Ectodermal cell (in vitro differentiated cells): ENCODE results near the gene MARCKS. TPM values are rescaled to one million over a fixed set of nuclear protein-coding genes. Genes with fewer than 3 reads are reported as not detected.
A peak's percentile ranks its signal among the peaks of the same experiment; 100 is the strongest.

Source experiments
- H3K27ac ChIP-seq: 2 replicates; pipeline ENCODE4 v1.7.0; 2013; ENCODE audit warnings: mild to moderate bottlenecking, low read depth, low read length; ENCODE audit not compliant: insufficient read depth, poor library complexity, severe bottlenecking
- H3K27me3 ChIP-seq: 2 replicates; pipeline ENCODE4 v1.7.0; 2013; ENCODE audit warnings: mild to moderate bottlenecking, low read length; ENCODE audit not compliant: insufficient read depth, control insufficient read depth, poor library complexity, severe bottlenecking
- H3K36me3 ChIP-seq: one replicate; pipeline ENCODE4 v1.7.0; 2013; ENCODE audit warnings: low read length; ENCODE audit not compliant: control insufficient read depth, insufficient read depth
- H3K4me1 ChIP-seq: one replicate; pipeline ENCODE4 v1.7.0; 2013; ENCODE audit warnings: low read length; ENCODE audit not compliant: control insufficient read depth, insufficient read depth
- H3K4me3 ChIP-seq: 2 replicates; pipeline ENCODE4 v1.7.0; 2013; ENCODE audit warnings: low read depth, low read length, control low read depth; ENCODE audit not compliant: insufficient read depth
- H3K9me3 ChIP-seq: 2 replicates; pipeline ENCODE4 v1.7.0; 2013; ENCODE audit warnings: mild to moderate bottlenecking, low read length, moderate library complexity; ENCODE audit not compliant: control insufficient read depth
- WGBS, 2 experiments: methylation state at CpG; one replicate each; pipeline ENCODE4 v1.1.7; 2013; ENCODE audit warnings: missing lambda C conversion rate in 2 of 2; 5-methylcytosine and 5-hydroxymethylcytosine counted together
- polyA plus RNA-seq, 4 experiments: library from polyadenylated mRNA; stranded (reverse); fragments of 50-300 nt; gene quantifications; one replicate each; pipeline ENCODE4 v1.2.3, GENCODE V29; 2013

MARCKS gene, protein sequence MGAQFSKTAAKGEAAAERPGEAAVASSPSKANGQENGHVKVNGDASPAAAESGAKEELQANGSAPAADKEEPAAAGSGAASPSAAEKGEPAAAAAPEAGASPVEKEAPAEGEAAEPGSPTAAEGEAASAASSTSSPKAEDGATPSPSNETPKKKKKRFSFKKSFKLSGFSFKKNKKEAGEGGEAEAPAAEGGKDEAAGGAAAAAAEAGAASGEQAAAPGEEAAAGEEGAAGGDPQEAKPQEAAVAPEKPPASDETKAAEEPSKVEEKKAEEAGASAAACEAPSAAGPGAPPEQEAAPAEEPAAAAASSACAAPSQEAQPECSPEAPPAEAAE
- 205 TPM for polyA plus RNA-seq (2013, experiment 1 of 4)
- polyA plus RNA-seq (2013, experiment 2 of 4), result 199 TPM
- polyA plus RNA-seq (2013, experiment 3 of 4), result 147 TPM
- polyA plus RNA-seq (2013, experiment 4 of 4), result 156 TPM

- peak within 1 kb of the TSS; percentile 99 for H3K4me3 ChIP-seq
- no peaks in the 10 kb centered on the region for H3K9me3 ChIP-seq
- peaks cover 7% of the 10 kb centered on the region for H3K27me3 ChIP-seq
- WGBS, 2 experiments, result 0% methylated on average over 46 to 49 of the region's 49 CpGs
- H3K36me3 ChIP-seq, result no peaks in the 10 kb centered on the region
- H3K4me1 ChIP-seq, result no peaks in the 10 kb centered on the region
- H3K27ac ChIP-seq, result peak within 1 kb of the TSS; percentile 98
Measured at GRCh38 chr6:113856625-113857555, at the start of gene MARCKS. TSS of gene MARCKS (plus strand) at chr6:113857345. CDS start at chr6:113857746, 401 bp downstream.

GRCh38 chr6:113809826-113810225 is 47.3 kb upstream of the MARCKS start:
- WGBS, 2 experiments, result 95% methylated on average over 5 of the region's 5 CpGs
- Histone ChIP-seq H3K4me3 (no peak overlapping the region), H3K36me3 (no peaks in the 10 kb centered on the region), H3K9me3 (no peaks in the 10 kb centered on the region), H3K27ac (no peak overlapping the region), H3K27me3 (no peaks in the 10 kb centered on the region), H3K4me1 (no peaks in the 10 kb centered on the region)

- Histone ChIP-seq H3K27ac (no peak overlapping the region), H3K36me3 (no peaks in the 10 kb centered on the region), H3K4me3 (no peak overlapping the region), H3K9me3 (no peaks in the 10 kb centered on the region), H3K27me3 (no peaks in the 10 kb centered on the region), H3K4me1 (no peaks in the 10 kb centered on the region)
- WGBS, 2 experiments, result 100% methylated on average over 3 of the region's 3 CpGs
Measured at GRCh38 chr6:113813142-113813541, 44.0 kb upstream of the MARCKS start.

- Histone ChIP-seq H3K27me3 (no peaks in the 10 kb centered on the region), H3K4me1 (no peaks in the 10 kb centered on the region), H3K4me3 (no peak overlapping the region), H3K9me3 (no peaks in the 10 kb centered on the region), H3K27ac (no peak overlapping the region), H3K36me3 (no peaks in the 10 kb centered on the region)
- WGBS, 2 experiments, result 100% methylated on average over 1 of the region's 1 CpG
Measured at GRCh38 chr6:113818578-113818977, 38.6 kb upstream of the MARCKS start.

DNA sequence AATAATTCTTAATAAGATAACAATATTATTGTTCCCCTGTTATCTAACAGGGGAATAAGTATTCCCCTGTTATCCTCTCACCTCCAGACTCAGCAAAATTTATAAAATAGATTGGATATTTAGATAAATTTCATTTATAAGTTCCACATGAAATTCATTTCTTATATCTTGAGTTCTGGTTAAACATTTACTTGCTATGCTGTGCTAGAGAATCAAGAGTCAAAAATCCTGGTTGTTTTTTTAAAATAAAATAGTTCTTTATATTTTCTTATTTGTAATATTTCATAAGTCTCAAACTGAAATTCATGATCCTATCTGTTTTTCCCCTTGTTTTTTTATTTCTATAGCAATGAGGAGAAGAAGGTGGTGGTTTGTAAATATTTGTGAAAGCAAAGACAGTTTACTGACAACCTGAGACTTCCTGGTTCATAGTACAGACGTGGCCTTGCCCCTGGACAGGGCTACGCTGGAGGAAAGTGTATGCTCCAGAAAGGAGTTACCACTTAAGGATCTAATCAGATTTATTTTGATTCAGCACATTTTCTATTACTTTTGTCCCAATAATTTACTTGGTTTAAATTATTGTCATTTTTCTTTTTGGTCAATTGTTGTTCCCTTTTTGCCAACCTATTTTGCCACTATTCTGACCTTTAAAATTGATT is 37.8 kb upstream of the MARCKS start:
- Histone ChIP-seq H3K36me3 (no peaks in the 10 kb centered on the region), H3K4me3 (no peak overlapping the region), H3K9me3 (no peaks in the 10 kb centered on the region), H3K4me1 (no peaks in the 10 kb centered on the region), H3K27me3 (no peaks in the 10 kb centered on the region), H3K27ac (no peak overlapping the region)
- 89 to 92% methylated on average over 2 of the region's 2 CpGs for WGBS, 2 experiments

- Histone ChIP-seq H3K27ac (no peak overlapping the region), H3K4me1 (no peaks in the 10 kb centered on the region), H3K27me3 (no peaks in the 10 kb centered on the region), H3K4me3 (no peak overlapping the region), H3K9me3 (no peaks in the 10 kb centered on the region), H3K36me3 (no peaks in the 10 kb centered on the region)
- 97% methylated on average over 5 of the region's 5 CpGs for WGBS, 2 experiments
Measured at GRCh38 chr6:113820761-113821160, 36.4 kb upstream of the MARCKS start.

DNA sequence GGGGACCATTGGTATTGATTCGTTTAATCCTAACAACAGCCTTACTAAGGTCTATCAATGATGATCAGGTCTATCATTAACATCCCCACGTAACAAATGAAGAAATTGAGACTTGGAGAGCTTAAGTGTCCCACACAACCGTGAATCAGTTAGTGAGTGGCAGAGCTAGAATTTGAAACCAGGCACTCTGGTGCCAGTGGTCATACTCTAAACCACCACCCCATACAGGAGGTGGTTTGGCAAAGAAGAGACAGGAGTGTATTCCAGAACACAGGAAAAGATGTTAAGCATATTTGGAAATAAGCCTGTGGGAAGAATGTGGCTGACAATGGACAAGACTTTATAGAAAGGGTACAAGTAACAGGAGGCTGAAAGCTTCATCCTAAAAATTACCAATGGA is 35.7 kb upstream of the MARCKS start:
- no peaks in the 10 kb centered on the region for H3K4me1 ChIP-seq
- H3K27me3 ChIP-seq, result no peaks in the 10 kb centered on the region
- H3K36me3 ChIP-seq, result no peaks in the 10 kb centered on the region
- no peaks in the 10 kb centered on the region for H3K9me3 ChIP-seq
- H3K27ac ChIP-seq, result no peak overlapping the region
- WGBS, 2 experiments, result 80 to 96% methylated on average over 3 of the region's 3 CpGs
- H3K4me3 ChIP-seq, result no peak overlapping the region

- Histone ChIP-seq H3K9me3 (no peaks in the 10 kb centered on the region), H3K36me3 (no peaks in the 10 kb centered on the region), H3K4me1 (no peaks in the 10 kb centered on the region), H3K27me3 (no peaks in the 10 kb centered on the region), H3K27ac (no peak overlapping the region), H3K4me3 (no peak overlapping the region)
- 92 to 95% methylated on average over 3 of the region's 3 CpGs for WGBS, 2 experiments
Measured at GRCh38 chr6:113823916-113824315, 33.2 kb upstream of the MARCKS start.

GRCh38 chr6:113824411-113824810 is 32.7 kb upstream of the MARCKS start:
- Histone ChIP-seq H3K4me3 (no peak overlapping the region), H3K27me3 (no peaks in the 10 kb centered on the region), H3K9me3 (no peaks in the 10 kb centered on the region), H3K36me3 (no peaks in the 10 kb centered on the region), H3K4me1 (no peaks in the 10 kb centered on the region), H3K27ac (no peak overlapping the region)
- 87 to 91% methylated on average over 2 of the region's 2 CpGs for WGBS, 2 experiments

DNA sequence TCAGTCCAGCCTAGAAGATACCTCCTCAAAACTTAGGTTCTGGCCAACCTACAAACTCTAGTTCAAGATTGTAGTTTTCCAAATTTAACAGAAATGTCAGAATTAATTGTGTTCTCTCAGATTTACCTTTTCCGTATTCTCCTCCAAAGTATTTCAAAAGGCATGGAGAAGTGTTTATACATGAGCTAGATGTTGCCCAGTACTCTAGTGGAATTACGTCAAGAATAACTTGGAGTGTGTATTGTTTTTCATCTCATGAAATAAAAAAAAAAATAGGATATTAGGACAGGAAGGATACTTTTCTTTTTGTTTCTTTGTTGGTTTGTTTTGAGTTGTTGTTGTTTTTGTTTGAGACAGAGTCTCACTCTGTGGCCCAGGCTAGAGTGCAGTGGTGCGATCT is 32.3 kb upstream of the MARCKS start:
- Histone ChIP-seq H3K4me3 (no peak overlapping the region), H3K27me3 (no peaks in the 10 kb centered on the region), H3K27ac (no peak overlapping the region), H3K36me3 (no peaks in the 10 kb centered on the region), H3K4me1 (no peaks in the 10 kb centered on the region), H3K9me3 (no peaks in the 10 kb centered on the region)
- WGBS, 2 experiments, result 96 to 100% methylated on average over 3 of the region's 3 CpGs
